DMS79 (cell line): Measurements from ENCODE around the gene SLC7A14.
"Not testable (repeated sequence)": the region's sequence is repeated elsewhere in the genome, so short reads cannot be mapped to it uniquely, and the experiment has no call there.

Source experiments
- DNase-seq: peaks from one replicate; lab custom pipeline; 2025; lab: John Stamatoyannopoulos, UW

Gene SLC7A14

DNA sequence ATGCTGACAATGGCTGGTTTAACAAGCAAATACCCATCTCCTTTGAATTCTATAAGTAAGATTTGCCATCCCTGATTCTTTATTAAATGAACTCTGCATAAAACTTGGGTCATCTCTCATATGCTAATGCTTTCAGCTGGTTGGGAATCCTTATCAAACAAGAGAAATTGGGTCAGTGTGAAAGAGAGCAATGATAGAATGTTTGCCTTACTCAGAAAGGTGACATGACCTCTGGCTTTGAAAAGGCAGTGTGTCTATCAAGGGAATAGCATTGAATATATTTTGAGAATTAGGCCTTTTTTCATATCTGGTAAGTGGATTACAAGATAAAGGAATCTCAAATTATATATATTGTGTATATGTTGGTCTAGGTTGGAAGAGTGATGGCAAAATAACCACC lies 8.7 kb upstream of the SLC7A14 start:
- no peak for DNase-seq

DNA sequence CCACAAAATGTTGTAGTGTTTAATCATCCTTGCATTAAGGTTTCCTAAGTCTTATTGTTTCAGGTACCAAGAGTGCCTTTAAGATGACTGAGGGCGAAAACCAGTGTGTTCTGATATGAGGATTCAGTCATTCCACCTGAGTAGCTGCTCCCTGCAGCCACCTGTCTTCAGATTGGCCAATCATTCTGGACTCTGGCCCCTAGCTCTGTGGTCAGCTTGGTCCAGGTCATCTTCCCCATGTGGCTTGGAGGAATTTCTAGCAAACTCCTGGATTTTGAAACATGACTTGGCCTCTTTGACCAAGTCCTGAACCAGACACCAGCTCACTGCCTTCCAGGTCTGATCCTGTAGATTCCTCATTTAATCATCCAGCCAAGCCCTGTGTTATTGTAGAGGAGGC lies 7.8 kb upstream of the SLC7A14 start:
- no peak for DNase-seq

DNA sequence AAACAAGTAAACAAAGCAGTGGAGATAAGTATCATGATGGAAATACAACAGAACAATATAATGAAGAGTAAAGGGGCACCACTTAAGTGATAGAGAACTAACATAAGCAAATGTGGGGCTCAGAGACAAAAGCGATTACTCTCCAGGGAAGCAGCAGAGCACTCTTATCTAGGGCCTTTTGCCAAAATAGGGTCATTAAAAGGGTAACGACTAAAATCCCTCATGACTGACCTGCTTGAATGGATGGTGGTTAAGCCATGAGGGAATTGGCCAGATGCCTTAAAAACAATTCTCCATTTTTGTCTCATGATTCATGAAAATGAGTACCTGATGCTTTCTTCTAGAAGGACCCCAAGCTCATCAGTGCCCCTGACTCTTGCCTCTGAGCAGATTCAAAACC lies 3.2 kb upstream of the SLC7A14 start:
- DNase-seq = peak; percentile 78

DNA sequence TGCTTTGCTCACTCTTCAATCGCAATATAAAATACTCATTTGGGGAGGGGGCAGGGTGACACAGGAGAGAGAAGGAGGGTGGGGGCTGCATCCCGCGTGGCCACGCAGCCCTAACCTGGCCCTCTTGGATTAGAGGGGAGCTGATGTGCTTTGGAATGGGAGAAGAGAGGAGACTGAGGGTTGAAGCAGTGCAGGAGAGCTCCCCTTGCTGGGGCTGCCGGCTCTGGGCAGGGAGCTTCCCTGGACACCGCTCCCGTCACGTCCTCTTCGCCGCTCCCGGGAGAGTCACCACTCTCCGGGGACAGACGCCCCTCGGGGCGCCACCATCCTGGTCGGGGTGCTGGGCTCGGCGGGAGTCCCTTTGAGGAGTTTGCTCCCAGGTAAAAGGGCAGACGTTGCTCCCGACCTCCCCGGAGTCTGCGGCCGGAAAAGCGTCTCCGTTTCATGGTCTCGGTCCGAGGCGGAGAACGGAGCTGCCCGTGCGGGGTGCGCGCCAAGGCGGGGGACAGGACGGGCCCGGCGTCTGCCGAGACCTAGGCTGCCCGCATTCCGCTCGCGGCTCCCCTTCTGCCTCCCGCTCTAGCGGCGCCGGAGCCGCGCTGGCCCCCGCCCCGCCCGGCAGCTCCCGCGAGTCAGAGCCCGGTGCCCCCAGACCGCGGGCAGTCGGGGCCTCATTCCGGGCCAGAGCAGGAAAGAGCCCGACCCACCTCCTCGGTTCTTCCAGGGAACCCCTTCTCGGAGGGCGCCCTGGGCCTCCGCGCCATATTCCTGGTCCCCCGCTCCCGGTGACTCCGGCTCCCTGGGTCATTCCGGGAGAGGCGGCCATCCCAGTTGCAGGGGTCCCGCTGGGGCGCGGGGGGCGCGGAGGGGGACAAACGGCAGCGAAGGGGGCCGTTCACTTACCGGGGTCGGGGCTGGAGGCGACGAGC lies 603 bp downstream of the SLC7A14 start:
- DNase-seq = no peak

DNA sequence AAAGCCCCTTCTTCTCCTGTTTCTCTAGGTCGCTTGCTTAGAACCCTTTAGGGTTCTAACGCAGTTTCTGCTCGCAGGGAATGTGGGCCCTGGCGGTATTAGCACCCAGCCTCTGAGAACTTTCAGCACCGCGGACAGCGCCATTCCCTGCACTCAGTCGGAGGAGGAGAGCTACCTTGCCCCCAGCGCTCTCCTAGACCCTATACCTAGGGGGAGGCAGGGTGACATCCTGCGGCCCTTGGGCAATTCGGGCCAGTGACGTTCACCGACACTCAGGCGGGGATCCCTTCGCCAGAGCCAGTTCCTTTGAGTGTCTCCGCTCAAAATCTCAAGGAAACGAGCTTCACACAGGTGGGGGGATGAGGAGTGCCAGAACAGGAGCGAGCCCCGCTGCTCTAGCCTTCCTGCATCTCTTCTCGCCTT lies 1.3 kb downstream of the SLC7A14 start:
- DNase-seq = no peak

DNA sequence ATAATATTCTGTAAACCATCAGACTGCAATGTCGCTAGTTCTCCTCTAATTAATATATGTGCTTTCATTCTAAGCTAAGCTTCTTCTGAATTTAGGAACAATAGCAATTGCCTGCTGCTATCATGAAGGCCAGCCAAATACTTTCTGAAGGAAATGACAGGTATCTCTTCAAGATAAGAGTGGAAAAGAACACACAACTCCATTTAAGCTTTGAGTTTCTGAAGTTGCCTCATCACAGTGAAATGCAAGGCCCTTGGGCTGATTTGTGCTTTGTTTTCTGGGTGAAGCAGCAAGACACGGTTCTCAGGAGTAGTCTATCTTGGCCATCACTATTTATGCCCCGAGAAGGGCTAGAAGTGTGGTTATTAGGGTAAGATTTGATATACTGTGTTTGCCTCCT lies 6.2 kb downstream of the SLC7A14 start:
- DNase-seq = no peak

DNA sequence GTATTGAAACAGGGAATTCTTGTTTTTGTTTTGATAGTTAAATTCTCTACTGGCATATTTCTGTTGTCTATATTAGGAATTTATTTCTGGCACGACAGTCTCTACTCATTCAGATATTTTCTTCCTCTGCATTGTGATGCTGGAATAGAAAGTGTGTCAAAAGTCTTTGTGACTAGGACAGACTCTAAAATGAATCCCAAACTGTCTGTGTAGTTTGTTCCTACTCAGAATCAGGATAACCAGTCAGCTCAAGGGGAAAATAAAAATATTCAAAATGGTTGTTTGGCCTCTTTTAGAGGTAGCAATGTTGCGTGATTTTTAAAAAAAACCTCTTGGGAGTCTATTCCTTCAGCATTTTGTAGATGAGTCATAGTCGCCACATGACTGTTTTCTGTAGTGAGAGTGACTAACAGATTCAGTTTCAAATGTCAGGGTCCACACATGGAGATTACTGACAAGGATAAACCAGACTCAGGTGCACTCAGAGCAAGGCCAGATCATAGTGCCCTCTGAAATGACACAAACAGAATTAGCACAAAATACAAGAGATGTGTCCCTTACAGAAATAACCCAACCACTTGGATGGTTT lies 13.1 kb downstream of the SLC7A14 start:
- DNase-seq = no peak

DNA sequence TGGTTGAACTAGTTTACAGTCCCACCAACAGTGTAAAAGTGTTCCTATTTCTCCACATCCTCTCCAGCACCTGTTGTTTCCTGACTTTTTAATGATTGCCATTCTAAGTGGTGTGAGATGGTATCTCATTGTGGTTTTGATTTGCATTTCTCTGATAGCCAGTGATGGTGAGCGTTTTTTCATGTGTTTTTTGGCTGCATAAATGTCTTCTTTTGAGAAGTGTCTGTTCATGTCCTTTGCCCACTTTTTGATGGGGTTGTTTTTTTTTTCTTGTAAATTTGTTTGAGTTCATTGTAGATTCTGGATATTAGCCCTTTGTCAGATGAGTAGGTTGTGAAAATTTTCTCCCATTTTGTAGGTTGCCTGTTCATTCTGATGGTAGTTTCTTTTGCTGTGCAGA lies 18.3 kb downstream of the SLC7A14 start:
- DNase-seq = not testable (repeated sequence)

DNA sequence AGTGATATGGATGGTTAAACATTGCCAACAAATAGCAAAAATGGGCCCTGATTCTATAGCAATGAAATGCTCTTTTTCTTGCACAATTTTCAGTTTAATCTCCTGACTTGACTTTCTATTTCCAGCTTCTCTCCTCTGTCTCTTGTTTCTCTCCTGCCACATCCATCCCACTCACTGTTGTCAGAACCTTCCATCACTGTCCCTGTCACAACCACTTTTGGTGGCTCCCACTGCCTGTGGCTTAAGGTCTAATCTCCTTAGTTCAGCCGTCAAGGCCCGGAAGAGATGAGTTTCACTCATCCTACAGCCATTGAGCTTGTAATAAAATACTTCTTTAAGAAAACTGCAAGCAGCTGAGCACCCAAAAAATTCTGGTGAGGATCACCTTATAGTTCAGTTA lies 19.5 kb downstream of the SLC7A14 start:
- no peak for DNase-seq

DNA sequence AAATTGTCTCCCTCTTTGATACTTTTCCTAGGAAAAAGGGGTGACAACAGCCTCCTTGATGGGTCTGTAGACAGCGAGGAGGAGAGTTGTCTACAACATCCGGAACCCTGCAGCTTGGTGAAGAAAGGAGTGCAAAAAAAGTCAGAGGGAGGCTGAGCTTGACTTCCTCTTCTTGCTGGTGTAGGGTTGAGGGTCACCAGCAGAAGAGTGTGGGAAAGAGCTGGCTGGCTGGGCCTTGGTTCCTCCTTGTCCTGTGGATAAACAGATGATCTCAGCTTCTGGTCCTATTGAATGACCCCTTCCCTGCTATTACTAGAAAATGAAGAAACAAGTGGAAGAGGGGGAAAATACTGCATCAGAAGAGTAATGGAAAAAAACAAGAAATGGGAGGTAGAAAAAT lies 20.4 kb downstream of the SLC7A14 start:
- no peak for DNase-seq

DNA sequence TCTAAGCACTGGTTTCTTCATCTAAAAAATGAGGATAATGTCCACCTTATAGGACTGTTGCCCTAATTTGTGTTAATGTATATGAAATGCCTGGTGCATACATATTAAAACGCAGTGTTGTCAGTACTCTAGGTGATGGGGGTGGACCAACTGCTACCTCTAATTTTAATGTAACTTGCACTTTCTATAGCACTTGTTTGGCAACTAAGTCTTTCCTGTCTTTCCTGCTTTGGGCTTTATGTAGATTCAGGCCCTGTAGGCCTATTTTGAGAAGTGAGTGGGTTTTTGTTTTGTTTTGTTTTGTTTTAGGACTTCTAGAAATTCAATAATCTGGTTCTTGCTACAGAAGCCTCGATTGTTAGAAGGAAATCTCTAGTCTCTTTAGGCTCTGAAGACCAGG lies 21.2 kb downstream of the SLC7A14 start:
- DNase-seq = no peak

DNA sequence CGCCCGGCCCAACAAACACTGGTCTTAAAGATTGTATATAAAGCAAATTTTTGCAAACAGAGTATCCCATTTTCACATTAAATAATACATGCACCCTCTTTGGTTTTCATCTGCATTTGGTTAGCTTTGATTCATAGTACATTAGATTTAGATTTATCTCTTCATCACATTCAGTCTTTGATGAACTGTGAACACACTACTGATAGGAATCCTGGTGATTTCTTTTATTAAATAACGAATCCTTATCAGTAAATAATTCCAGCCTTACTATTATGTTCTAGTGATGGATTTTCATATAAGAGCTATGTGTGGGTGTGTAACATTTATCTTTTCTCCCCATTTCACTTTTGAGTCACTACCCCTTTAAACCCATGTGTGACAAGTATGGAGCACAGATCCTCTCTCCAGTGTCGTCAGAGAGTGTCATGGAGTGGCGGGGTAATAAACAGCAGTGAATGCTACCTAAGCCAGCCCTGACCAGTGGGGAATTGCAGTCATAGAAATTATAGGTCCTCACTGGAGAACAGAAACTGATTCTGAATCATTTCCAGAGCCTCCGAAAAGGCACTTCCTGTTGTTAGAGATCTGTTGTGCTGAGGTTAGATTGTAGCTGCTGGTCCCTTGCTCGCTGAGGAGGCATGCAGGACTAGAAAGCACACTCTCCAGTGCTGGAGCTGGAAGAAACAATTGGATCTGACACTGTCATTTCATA lies 22.0 kb downstream of the SLC7A14 start:
- no peak for DNase-seq

DNA sequence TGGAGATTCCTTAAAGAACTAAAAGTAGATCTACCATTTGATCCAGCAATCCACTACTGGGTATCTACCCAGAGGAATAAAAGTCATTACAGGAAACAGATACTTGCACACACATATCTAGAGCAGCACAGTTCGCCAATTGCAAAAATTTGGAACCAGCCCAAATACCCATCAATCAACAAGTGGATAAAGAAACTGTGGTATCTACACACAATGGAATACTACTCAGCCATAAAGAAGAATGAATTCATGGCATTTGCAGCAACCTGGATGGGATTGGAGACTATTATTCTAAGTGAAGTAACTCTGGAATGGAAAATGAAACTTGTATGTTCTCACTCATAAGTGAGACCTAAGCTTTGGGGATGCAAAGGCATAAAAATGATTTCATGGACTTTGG lies 23.8 kb downstream of the SLC7A14 start:
- no peak for DNase-seq

DNA sequence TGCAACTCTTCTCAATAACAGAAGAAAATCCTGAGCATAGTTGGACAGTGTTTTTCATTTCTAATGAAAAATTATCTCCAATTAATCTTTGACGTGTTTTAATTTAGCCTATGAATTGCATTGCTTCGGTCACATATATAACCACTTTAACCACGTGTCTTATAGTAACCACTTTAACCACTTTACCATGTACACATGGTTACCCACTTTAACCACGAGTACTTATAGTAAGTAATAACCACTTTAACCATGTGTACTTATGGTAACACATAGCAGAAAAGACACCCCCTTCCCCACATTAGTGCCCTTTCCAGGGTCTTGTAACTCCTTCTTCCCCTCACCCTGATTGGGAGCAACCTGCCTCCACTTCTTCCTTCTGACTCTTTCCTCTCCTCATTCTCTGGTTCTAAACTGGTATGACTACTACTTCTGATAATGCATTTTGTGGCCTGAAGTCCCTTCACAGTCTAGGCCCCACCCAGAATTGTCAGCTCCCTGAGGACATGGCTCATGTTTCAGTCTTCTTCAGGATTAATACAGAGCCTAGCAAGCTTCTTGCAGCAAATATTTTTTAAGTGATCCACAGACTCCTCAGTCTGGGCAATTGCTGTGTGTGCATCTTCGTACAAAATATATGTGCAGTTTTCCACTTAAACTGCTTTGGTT lies 25.0 kb downstream of the SLC7A14 start:
- no peak for DNase-seq

DNA sequence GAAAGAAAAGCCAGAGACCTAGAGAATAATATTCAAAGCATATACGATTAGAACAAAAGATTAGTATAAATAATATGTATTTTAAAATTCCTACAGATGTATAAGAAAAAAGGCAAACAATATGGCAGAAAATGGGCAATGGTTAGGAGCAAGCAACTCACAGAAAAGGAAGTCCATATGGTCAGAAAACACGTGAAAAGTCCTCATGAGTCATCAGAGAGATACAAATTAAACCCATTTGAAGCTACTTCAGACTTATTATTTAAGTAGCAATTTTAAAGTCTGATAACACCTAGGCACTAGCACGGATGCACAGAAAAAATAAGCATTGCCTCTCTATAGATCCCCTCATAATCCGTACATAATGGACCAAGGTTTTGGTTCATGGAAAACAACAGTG lies 25.6 kb downstream of the SLC7A14 start:
- DNase-seq = no peak

DNA sequence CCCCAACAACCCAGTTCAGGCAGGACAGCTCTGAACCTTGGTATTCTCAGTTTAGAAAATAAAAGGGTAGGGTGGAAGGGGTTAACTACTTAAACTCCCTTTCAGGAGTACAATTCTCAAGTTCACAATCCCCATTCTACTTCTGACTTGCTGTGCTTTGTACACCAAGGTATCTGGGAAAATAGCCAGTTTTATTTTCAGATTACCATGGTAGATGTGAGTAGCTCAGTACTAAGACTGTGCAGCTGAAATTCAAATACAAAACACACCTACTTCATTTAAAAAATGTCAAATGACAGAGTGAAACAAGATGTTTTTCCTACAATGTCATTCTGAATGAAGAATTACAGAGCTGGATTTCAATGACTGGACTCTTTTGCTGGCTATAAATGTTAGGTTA lies 27.4 kb downstream of the SLC7A14 start:
- DNase-seq = peak; percentile 23

DNA sequence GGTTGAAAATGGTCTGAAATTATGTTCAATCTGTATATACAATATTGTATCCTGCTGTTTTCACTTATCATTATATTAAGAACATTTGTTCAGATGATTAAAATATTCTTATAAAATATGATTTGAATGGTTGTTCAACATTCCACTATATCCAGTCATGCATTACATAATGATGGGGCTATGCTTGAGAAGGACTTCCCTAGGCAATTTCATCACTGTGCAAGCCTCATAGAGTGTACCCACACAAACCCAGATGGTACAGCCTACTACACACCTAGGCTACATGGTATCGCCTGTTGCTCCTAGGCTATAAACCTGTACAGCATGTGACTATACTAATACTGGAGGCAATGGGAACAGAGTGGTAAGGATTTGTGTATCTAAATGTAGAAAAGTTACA lies 30.5 kb downstream of the SLC7A14 start:
- no peak for DNase-seq

DNA sequence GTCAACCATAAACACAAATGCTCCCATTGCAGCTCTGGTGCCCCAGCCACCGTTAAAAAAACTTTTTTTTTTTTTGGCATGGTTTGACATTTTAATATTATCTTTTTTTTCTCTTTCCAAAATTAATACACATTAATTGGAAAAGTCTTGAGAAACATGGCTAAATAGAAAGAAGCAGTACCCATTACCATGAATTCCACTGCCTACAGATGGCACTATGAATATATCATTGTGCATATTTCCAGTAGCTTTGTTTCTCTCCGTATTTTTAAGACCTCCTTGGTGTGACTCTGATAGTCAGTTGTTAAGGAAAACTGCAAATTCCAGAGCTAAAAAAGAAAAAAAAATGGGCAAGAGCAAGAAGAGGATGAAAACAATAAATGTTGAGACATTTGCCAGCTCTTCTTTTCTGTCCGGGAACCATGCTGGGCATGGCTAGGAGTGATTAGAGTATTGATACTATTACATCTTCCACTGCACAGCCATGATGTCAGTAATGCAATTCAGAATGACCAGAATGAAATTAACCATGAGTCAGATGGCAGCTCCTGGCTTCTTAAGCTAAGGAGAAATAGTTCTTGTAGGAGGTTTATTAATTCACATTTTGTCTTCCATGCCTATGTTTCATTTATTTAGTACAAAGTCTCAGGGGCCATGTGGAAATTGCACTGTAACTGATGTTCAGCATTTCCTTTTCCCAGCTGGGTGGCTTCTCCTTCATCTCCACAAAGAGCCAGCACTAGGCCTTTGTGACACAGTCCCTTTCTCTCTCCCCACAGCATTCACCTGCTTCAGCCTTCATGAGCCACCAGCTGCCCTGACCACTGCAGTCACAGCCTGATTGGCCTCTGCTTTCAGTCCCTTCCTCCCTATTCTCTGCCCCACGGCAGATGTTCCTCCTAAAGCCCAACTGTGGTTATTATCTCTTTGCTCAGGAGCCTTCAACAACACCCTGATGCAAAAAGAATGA lies 31.8 kb downstream of the SLC7A14 start:
- DNase-seq = no peak

DNA sequence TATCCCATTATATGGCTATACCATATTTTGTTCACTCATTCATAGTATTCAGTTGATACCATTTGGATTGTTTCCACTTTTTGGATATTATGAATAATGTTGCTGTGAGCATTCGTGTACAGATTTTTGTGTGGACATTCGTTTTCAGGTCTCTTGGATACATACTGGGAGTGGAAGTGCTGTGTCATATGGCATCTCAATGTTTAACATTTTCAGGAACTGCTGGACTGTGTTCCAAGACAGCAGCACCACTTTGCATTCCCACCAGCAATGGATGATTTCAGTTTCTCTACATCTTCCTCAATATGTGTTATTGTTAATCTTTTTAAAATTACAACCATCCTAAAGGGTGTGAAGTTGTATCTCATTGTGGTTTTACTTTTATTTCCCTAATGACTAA lies 34.6 kb downstream of the SLC7A14 start:
- DNase-seq = no peak

DNA sequence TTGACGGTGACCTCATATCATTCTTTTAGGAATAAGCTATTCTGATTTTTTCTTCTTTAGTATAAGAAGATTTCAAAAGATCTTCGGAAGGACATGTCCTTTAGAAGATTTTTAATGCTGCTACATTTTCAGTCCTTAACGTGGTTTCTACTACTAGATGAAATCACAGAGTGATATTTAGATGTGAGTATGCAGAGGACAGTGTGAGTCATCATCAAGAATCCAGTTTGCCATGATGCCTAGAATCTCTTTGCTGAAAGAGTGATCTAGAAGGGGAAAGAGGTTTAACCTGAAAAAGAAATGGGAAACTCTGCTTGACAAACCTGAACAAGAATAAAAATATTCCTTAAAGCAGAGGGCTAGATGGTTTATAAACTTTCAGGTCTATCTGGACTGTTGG lies 43.2 kb downstream of the SLC7A14 start:
- no peak for DNase-seq

DNA sequence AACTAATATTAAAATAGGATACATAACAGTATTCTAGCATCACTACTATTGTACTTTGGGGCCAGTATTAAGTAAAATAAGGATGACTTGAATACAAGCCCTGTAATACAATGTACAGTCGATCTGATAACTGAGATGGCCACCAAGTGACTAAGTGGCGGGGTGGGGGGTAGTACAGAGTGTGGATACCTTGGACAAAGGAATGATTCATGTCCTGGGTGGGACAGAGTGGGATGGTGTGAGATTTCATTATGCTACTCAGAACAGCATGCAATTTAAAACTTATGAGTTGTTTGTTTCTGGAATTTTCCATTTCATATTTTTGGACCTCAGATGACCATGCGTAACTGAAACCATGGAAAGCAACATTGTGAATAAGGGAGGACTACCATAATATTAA lies 46.0 kb downstream of the SLC7A14 start:
- no peak for DNase-seq
